IMR-90 (cell line): ENCODE results near the gene PRAC1.

Experiments used
- BHLHE40 ChIP-seq: fragments of 150-350 bp; IDR thresholded peaks from 2 replicates; pipeline ENCODE4 v1.6.1; 2016; ENCODE audit warnings: mild to moderate bottlenecking, low read depth, low read length
- CEBPB ChIP-seq: IDR thresholded peaks from 2 replicates; pipeline ENCODE4 v1.6.1; 2012; ENCODE audit warnings: low read depth, low read length, improper control_type of control experiment
- CTCF ChIP-seq: conservative IDR thresholded peaks from 2 replicates; pipeline ENCODE4 v1.5.1; 2012; ENCODE audit warnings: mild to moderate bottlenecking, low read depth, low read length, improper control_type of control experiment
- MAFK ChIP-seq: IDR thresholded peaks from 2 replicates; pipeline ENCODE4 v1.6.1; 2012; ENCODE audit warnings: low read depth, low read length, improper control_type of control experiment
- POLR2A ChIP-seq: IDR thresholded peaks from 2 replicates; pipeline ENCODE4 v1.6.1; 2012; ENCODE audit warnings: mild to moderate bottlenecking, low read depth, low read length
- RAD21 ChIP-seq: IDR thresholded peaks from 2 replicates; pipeline ENCODE4 v1.6.1; 2012; ENCODE audit warnings: low read length, improper control_type of control experiment
- RCOR1 ChIP-seq: IDR thresholded peaks from 2 replicates; pipeline ENCODE4 v1.6.1; 2012; ENCODE audit warnings: mild to moderate bottlenecking, low read length, improper control_type of control experiment; ENCODE audit not compliant: insufficient replicate concordance
- TF ChIP-seq, protein P1 (sequence below): fragments of 150-350 bp; IDR thresholded peaks from 2 replicates; pipeline ENCODE4 v1.6.1; 2017; ENCODE audit warnings: mild to moderate bottlenecking, antibody characterized with exemption, low read length, low read depth

GRCh38 chr17:48725288-48726064 is 3.2 kb upstream of the PRAC1 start:
- TF ChIP-seq CTCF (no peak), POLR2A (no peak), MAFK (no peak), RAD21 (no peak), CEBPB (no peak), BHLHE40 (no peak), RCOR1 (no peak)
- TF ChIP-seq, protein P1, sequence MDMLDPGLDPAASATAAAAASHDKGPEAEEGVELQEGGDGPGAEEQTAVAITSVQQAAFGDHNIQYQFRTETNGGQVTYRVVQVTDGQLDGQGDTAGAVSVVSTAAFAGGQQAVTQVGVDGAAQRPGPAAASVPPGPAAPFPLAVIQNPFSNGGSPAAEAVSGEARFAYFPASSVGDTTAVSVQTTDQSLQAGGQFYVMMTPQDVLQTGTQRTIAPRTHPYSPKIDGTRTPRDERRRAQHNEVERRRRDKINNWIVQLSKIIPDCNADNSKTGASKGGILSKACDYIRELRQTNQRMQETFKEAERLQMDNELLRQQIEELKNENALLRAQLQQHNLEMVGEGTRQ: no peak
